Neural cell (in vitro differentiated cells): ENCODE data around the gene ZDHHC20. TPM values are rescaled to one million over a fixed set of nuclear protein-coding genes. Genes with fewer than 3 reads are reported as not detected.

Source experiments
- H2AFZ ChIP-seq: fragments of 200-600, 300-800 bp; sonication (generic), shearing (Covaris generic); 2 replicates; pipeline ENCODE4 v1.6.0; 2014; ENCODE audit warnings: low read depth, mild to moderate bottlenecking, antibody characterized with exemption, low read length, moderate library complexity
- H3F3A ChIP-seq: fragments of 200-600 bp; shearing (Covaris generic); 2 replicates; pipeline ENCODE4 v1.6.1; 2016; ENCODE audit warnings: mild to moderate bottlenecking, moderate library complexity, mixed read lengths, antibody characterized with exemption, low read length; ENCODE audit not compliant: insufficient read depth, poor library complexity, severe bottlenecking
- H3K27ac ChIP-seq: fragments of 200-600, 300-800 bp; sonication (generic), shearing (Covaris generic); 2 replicates; pipeline ENCODE4 v1.5.1; 2014; ENCODE audit warnings: mild to moderate bottlenecking, low read length, moderate library complexity
- H3K27me3 ChIP-seq: fragments of 300-800, 200-600 bp; sonication (generic), shearing (Covaris generic); 2 replicates; pipeline ENCODE4 v1.6.0; 2014; ENCODE audit warnings: mild to moderate bottlenecking, low read depth, low read length, moderate library complexity; ENCODE audit not compliant: insufficient read depth
- H3K36me3 ChIP-seq: fragments of 300-800, 200-600 bp; sonication (generic), shearing (Covaris generic); 2 replicates; pipeline ENCODE4 v1.5.1; 2014; ENCODE audit warnings: mild to moderate bottlenecking, antibody characterized with exemption, low read length, moderate library complexity; ENCODE audit not compliant: insufficient read depth
- H3K4me2 ChIP-seq: fragments of 300-800, 200-600 bp; sonication (generic), shearing (Covaris generic); 2 replicates; pipeline ENCODE4 v1.6.0; 2014; ENCODE audit warnings: mild to moderate bottlenecking, low read length
- H3K4me3 ChIP-seq: fragments of 300-800, 200-600 bp; sonication (generic), shearing (Covaris generic); 2 replicates; pipeline ENCODE4 v1.5.1; 2014; ENCODE audit warnings: mild to moderate bottlenecking, low read length, moderate library complexity
- H3K79me2 ChIP-seq: fragments of 200-600 bp; shearing (Covaris generic); replicated peaks from 2 replicates; pipeline ENCODE4 v1.6.0; 2014; ENCODE audit warnings: mild to moderate bottlenecking, low read length, moderate library complexity; ENCODE audit not compliant: insufficient read depth
- H3K9ac ChIP-seq: fragments of 300-800, 200-600 bp; sonication (generic), shearing (Covaris generic); 2 replicates; pipeline ENCODE4 v1.6.1; 2016; ENCODE audit warnings: mild to moderate bottlenecking, low read length, mixed read lengths
- H3K9me2 ChIP-seq: fragments of 200-600 bp; shearing (Covaris generic); 2 replicates; pipeline ENCODE4 v1.6.1; 2016; ENCODE audit warnings: mild to moderate bottlenecking, low read length, mixed read lengths; ENCODE audit not compliant: insufficient read depth
- H3K9me3 ChIP-seq: fragments of 200-600, 300-800 bp; sonication (generic), shearing (Covaris generic); 2 replicates; pipeline ENCODE4 v1.6.1; 2016; ENCODE audit warnings: mild to moderate bottlenecking, mixed run types, low read length, moderate library complexity, mixed read lengths
- H4K20me1 ChIP-seq: fragments of 200-600 bp; shearing (Covaris generic); 2 replicates; pipeline ENCODE4 v1.6.1; 2016; ENCODE audit warnings: mild to moderate bottlenecking, mixed run types; ENCODE audit not compliant: insufficient read depth
- CTCF ChIP-seq: fragments of 450-650 bp; IDR thresholded peaks from 2 replicates; pipeline ENCODE4 v1.5.1; 2014; ENCODE audit warnings: antibody characterized with exemption, mild to moderate bottlenecking, moderate library complexity; ENCODE audit not compliant: poor library complexity, severe bottlenecking
- EP300 ChIP-seq: fragments of 450-650 bp; conservative IDR thresholded peaks from 2 replicates; pipeline ENCODE4 v1.6.1; 2014; ENCODE audit warnings: antibody characterized with exemption, mild to moderate bottlenecking, moderate library complexity; ENCODE audit not compliant: poor library complexity, severe bottlenecking
- EZH2 ChIP-seq: fragments of 200-600, 300-800 bp; shearing (Covaris generic), sonication (generic); IDR thresholded peaks from 2 replicates; pipeline ENCODE4 v1.6.1; 2014; ENCODE audit warnings: antibody characterized with exemption, low read length, borderline replicate concordance, mild to moderate bottlenecking; ENCODE audit not compliant: insufficient read depth, poor library complexity, severe bottlenecking
- MXI1 ChIP-seq: fragments of 450-650 bp; conservative IDR thresholded peaks from 2 replicates; pipeline ENCODE4 v1.6.1; 2014; ENCODE audit warnings: antibody characterized with exemption, mild to moderate bottlenecking; ENCODE audit not compliant: poor library complexity, severe bottlenecking
- POLR2AphosphoS5 ChIP-seq: IDR thresholded peaks from 2 replicates; pipeline ENCODE4 v1.6.1; 2012
- RAD21 ChIP-seq: fragments of 450-650 bp; conservative IDR thresholded peaks from 2 replicates; pipeline ENCODE4 v1.6.1; 2014; ENCODE audit warnings: antibody characterized with exemption, mild to moderate bottlenecking, moderate library complexity
- REST ChIP-seq: IDR thresholded peaks from 2 replicates; pipeline ENCODE4 v1.6.1; 2012; ENCODE audit warnings: borderline replicate concordance
- SMC3 ChIP-seq: fragments of 450-650 bp; conservative IDR thresholded peaks from 2 replicates; pipeline ENCODE4 v1.6.1; 2014; ENCODE audit warnings: antibody characterized with exemption, mild to moderate bottlenecking, moderate library complexity; ENCODE audit not compliant: poor library complexity
- TAF1 ChIP-seq: IDR thresholded peaks from 2 replicates; pipeline ENCODE4 v1.6.1; 2012; ENCODE audit warnings: low read depth
- polyA minus RNA-seq: library from RNA; depleted of rRNA, polyadenylated mRNA; stranded (reverse); fragments of >200 nt; gene quantifications from 2 replicates; pipeline ENCODE4 v1.2.3, GENCODE V29; 2014
- polyA plus RNA-seq: library from polyadenylated mRNA; depleted of rRNA; stranded (reverse); fragments of >200 nt; gene quantifications from 2 replicates; pipeline ENCODE4 v1.2.3, GENCODE V29; 2014

ZDHHC20 gene
- polyA plus RNA-seq (42.7 and 43.3 TPM in 2 replicates), polyA minus RNA-seq (86.7 and 89.6 TPM in 2 replicates)

GRCh38 chr13:21458813-21459701, at the start of gene ZDHHC20:
Gene ZDHHC20 (minus strand): TSS chr13:21459303. CDS start chr13:21459171, 132 bp downstream.
- Histone ChIP-seq H4K20me1 (no peaks in the 10 kb centered on the region), H3F3A (no peaks in the 10 kb centered on the region), H3K79me2 (peaks cover 44% of the 10 kb centered on the region), H3K27ac (peak within 1 kb of the TSS; percentile 82), H3K9me2 (no peaks in the 10 kb centered on the region), H3K27me3 (no peaks in the 10 kb centered on the region), H2AFZ (peak within 1 kb of the TSS; percentile 85), H3K9ac (peak within 1 kb of the TSS; percentile 90), H3K36me3 (no peaks in the 10 kb centered on the region), H3K4me3 (peak within 1 kb of the TSS; percentile 97), H3K9me3 (no peaks in the 10 kb centered on the region), H3K4me2 (peak within 1 kb of the TSS; percentile 91)
- TF ChIP-seq SMC3: peak; percentile 19
- peak; percentile 48 for TF ChIP-seq REST
- peak; percentile 69 for TF ChIP-seq TAF1
- TF ChIP-seq POLR2AphosphoS5: peak; percentile 55
- no peak for TF ChIP-seq CTCF
- peak; percentile 56 for TF ChIP-seq MXI1
- TF ChIP-seq RAD21: no peak
- no peak for TF ChIP-seq EP300
- no peak for TF ChIP-seq EZH2

GRCh38 chr13:21504379-21504778, 45.3 kb upstream of the ZDHHC20 start:
- H3K9me2 ChIP-seq: no peaks in the 10 kb centered on the region
- no peaks in the 10 kb centered on the region for H3K9me3 ChIP-seq
- no peak overlapping the region for H3K9ac ChIP-seq
- TF ChIP-seq SMC3: no peak
- TF ChIP-seq EP300: no peak
- TF ChIP-seq MXI1: no peak
- no peak for TF ChIP-seq CTCF
- no peak for TF ChIP-seq EZH2
- TF ChIP-seq RAD21: no peak
- TF ChIP-seq REST: no peak
- TF ChIP-seq POLR2AphosphoS5: no peak
- TF ChIP-seq TAF1: no peak
- no peak overlapping the region for H2AFZ ChIP-seq
- no peaks in the 10 kb centered on the region for H3F3A ChIP-seq
- no peak overlapping the region for H3K4me2 ChIP-seq
- H4K20me1 ChIP-seq: no peaks in the 10 kb centered on the region
- no peak overlapping the region for H3K4me3 ChIP-seq
- H3K27ac ChIP-seq: no peak overlapping the region
- H3K36me3 ChIP-seq: peaks cover 10% of the 10 kb centered on the region
- H3K27me3 ChIP-seq: no peaks in the 10 kb centered on the region
- H3K79me2 ChIP-seq: no peaks in the 10 kb centered on the region
